Stimulated activated naive CD4-positive, alpha-beta T cell treated with Interleukin-2 at 50 U/mL for 16 hours (primary cell): ENCODE measurements around the gene PTDSS2.
"Not testable (repeated sequence)": the region's sequence is repeated elsewhere in the genome, so short reads cannot be mapped to it uniquely, and the experiment has no call there.

ENCODE experiments used
- DNase-seq: peaks from one replicate; lab custom pipeline; 2025; lab: John Stamatoyannopoulos, UW

Gene PTDSS2

GRCh38 chr11:449889-450808 is at the start of gene PTDSS2:
Gene PTDSS2 (plus strand): TSS chr11:450279. CDS start chr11:450456, 177 bp downstream.
- peak; percentile 94 for DNase-seq

GRCh38 chr11:401196-401595 is 48.9 kb upstream of the PTDSS2 start:
- not testable (repeated sequence) for DNase-seq

GRCh38 chr11:403021-403760 is 46.9 kb upstream of the PTDSS2 start:
- DNase-seq: no peak

- no peak for DNase-seq
Measured at GRCh38 chr11:403761-404431, 46.2 kb upstream of the PTDSS2 start.

- DNase-seq: no peak
Measured at GRCh38 chr11:404551-405264, 45.4 kb upstream of the PTDSS2 start.

- no peak for DNase-seq
Measured at GRCh38 chr11:405323-405953, 44.6 kb upstream of the PTDSS2 start.

GRCh38 chr11:405954-406795 is 43.9 kb upstream of the PTDSS2 start:
- no peak for DNase-seq

- peak; percentile 90 for DNase-seq
Measured at GRCh38 chr11:406796-407650, 43.1 kb upstream of the PTDSS2 start.

- no peak for DNase-seq
Measured at GRCh38 chr11:407651-408123, 42.4 kb upstream of the PTDSS2 start.

- DNase-seq: no peak
Measured at GRCh38 chr11:408154-409007, 41.7 kb upstream of the PTDSS2 start.

- DNase-seq: no peak
Measured at GRCh38 chr11:409008-409599, 41.0 kb upstream of the PTDSS2 start.

- no peak for DNase-seq
Measured at GRCh38 chr11:409600-410483, 40.2 kb upstream of the PTDSS2 start.

GRCh38 chr11:410711-411110 is 39.4 kb upstream of the PTDSS2 start:
- DNase-seq: not testable (repeated sequence)

GRCh38 chr11:411520-411919 is 38.6 kb upstream of the PTDSS2 start:
- not testable (repeated sequence) for DNase-seq

- DNase-seq: no peak
Measured at GRCh38 chr11:412641-413119, 37.4 kb upstream of the PTDSS2 start.
